ENCODE results near the gene LTO1.

LTO1 gene

DNA sequence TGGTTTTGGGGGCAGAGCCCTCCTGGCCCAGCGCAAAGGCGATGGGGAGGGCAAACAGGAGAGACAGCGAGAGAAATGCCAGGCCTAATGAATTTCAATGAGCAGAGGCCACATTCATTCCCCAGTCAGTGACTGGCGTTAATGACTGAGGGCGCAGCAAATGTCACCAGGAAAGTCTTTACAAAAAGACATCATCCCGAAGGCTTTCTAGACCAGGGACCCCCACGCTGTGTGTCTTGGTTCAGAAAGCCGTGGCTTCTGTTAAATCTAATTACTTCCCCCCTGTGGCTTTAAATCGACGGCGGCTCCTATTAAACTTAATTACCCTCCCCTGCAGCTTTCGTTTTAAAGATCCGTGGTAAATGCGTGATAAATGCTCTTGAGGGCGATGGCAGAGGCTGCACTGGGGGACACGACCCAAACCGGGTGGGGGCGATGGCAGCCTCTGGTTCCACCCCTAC lies 30.2 kb upstream of the LTO1 start:
- Histone ChIP-seq H3K4me3 (replicated peaks; ENCODE audit: insufficient read depth, low read length) (no peak overlapping the region), H3K27ac (replicated peaks) (no peak overlapping the region), H3K27me3 (ENCODE audit: insufficient read depth, poor library complexity, severe bottlenecking) (peaks cover 53% of the 10 kb centered on the region)
- TF ChIP-seq, protein P1, sequence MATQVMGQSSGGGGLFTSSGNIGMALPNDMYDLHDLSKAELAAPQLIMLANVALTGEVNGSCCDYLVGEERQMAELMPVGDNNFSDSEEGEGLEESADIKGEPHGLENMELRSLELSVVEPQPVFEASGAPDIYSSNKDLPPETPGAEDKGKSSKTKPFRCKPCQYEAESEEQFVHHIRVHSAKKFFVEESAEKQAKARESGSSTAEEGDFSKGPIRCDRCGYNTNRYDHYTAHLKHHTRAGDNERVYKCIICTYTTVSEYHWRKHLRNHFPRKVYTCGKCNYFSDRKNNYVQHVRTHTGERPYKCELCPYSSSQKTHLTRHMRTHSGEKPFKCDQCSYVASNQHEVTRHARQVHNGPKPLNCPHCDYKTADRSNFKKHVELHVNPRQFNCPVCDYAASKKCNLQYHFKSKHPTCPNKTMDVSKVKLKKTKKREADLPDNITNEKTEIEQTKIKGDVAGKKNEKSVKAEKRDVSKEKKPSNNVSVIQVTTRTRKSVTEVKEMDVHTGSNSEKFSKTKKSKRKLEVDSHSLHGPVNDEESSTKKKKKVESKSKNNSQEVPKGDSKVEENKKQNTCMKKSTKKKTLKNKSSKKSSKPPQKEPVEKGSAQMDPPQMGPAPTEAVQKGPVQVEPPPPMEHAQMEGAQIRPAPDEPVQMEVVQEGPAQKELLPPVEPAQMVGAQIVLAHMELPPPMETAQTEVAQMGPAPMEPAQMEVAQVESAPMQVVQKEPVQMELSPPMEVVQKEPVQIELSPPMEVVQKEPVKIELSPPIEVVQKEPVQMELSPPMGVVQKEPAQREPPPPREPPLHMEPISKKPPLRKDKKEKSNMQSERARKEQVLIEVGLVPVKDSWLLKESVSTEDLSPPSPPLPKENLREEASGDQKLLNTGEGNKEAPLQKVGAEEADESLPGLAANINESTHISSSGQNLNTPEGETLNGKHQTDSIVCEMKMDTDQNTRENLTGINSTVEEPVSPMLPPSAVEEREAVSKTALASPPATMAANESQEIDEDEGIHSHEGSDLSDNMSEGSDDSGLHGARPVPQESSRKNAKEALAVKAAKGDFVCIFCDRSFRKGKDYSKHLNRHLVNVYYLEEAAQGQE (IDR thresholded peaks at IDR 0.05; ENCODE audit: insufficient replicate concordance, low read depth), result no peak
- TF ChIP-seq, protein P2, sequence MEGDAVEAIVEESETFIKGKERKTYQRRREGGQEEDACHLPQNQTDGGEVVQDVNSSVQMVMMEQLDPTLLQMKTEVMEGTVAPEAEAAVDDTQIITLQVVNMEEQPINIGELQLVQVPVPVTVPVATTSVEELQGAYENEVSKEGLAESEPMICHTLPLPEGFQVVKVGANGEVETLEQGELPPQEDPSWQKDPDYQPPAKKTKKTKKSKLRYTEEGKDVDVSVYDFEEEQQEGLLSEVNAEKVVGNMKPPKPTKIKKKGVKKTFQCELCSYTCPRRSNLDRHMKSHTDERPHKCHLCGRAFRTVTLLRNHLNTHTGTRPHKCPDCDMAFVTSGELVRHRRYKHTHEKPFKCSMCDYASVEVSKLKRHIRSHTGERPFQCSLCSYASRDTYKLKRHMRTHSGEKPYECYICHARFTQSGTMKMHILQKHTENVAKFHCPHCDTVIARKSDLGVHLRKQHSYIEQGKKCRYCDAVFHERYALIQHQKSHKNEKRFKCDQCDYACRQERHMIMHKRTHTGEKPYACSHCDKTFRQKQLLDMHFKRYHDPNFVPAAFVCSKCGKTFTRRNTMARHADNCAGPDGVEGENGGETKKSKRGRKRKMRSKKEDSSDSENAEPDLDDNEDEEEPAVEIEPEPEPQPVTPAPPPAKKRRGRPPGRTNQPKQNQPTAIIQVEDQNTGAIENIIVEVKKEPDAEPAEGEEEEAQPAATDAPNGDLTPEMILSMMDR (IDR thresholded peaks at IDR 0.05; ENCODE audit: insufficient read depth, low read length), result no peak
- no peak for TF ChIP-seq POLR2AphosphoS5 (IDR thresholded peaks at IDR 0.05; ENCODE audit: low read depth)
- TF ChIP-seq GABPA (IDR thresholded peaks at IDR 0.05; ENCODE audit: low read depth), result no peak
- TF ChIP-seq SPI1 (IDR thresholded peaks at IDR 0.05; ENCODE audit: borderline replicate concordance, low read depth), result no peak
- DNase-seq (ENCODE audit: low read depth in 1 of 2, low spot score in 1 of 2), result no peak

DNA sequence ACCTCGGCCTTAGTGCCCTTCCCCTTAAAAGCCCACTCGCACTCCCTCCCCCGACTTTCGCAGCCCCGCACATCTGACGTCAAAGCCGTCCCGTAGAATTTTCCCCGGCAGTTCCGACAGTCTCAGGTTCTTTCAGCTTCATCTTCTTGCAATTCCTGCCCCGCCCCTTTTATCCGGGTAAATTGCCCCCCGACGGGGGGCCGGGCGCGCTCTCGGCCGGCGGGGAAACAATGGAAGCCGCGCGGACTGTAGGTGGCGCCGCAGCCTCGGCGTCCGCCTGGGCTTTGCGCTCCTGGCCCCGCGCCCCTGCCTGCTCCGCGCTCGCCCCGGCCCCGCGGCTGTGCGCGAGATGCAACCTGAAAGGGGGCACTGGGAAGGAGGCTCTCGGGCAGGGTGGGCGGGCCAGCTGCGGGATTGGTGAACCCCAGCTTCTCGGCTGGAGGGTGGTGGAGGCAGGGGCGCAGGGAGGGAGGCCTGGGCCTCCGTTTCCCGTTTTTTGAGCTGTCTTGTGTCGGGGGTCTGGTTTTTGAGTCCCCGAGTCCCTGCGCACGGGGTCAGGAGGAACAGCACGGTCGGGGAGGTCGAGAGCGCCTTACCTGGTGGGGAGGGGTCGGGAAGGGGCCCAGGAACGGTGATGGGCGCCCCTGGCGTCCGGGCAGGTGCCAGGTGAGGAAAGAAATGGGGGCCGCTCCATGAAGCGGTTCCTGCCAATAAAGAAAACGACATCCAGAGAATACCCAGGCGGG lies 29.5 kb upstream of the LTO1 start:
- Histone ChIP-seq H3K27ac (replicated peaks) (no peak overlapping the region), H3K27me3 (ENCODE audit: insufficient read depth, poor library complexity, severe bottlenecking) (peaks cover 55% of the 10 kb centered on the region), H3K4me3 (replicated peaks; ENCODE audit: insufficient read depth, low read length) (no peak overlapping the region)
- TF ChIP-seq GABPA (IDR thresholded peaks at IDR 0.05; ENCODE audit: low read depth) (no peak), SPI1 (IDR thresholded peaks at IDR 0.05; ENCODE audit: borderline replicate concordance, low read depth) (no peak), POLR2AphosphoS5 (IDR thresholded peaks at IDR 0.05; ENCODE audit: low read depth) (no peak)
- TF ChIP-seq, protein P1 (IDR thresholded peaks at IDR 0.05; ENCODE audit: insufficient replicate concordance, low read depth), result no peak
- TF ChIP-seq, protein P2 (IDR thresholded peaks at IDR 0.05; ENCODE audit: insufficient read depth, low read length), result no peak
- no peak for DNase-seq (ENCODE audit: low read depth in 1 of 2, low spot score in 1 of 2)

DNA sequence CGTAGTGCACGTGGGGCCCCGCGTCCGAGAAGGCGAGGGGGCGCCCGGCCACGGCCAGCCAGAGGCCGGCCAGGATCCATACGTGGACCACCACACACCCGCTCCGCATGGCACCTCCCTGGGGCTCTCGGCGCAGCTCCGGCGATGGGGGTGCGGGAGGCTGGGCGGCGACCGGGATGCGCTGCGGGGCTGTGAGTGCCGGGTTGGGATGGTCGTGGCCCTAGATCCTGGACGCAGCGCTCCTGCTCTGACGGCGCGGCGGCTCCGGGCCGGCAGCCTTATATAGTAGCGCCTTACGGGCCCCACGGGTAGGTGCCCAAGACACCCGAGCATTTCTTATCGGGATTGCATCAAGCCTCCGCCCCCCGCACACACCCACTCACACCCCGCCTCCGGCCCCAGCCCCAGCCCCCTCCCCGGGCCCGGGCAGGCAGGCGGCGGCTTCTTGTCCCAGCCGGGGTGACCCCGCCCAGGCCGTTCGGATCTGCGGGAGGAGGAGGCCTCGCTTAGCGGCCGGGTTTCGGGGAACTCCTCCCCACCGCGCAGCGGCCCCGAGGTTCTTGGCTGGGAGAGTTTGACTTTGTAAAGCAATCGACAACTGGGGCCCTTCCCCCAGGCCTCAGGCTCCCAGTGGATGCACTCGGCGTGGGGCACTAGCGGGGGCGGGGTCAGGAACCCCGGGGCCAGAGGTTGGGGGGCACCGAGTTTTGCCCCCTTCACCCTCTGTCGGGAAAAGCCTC lies 28.8 kb upstream of the LTO1 start, which contains the start of gene FGF19:
Gene FGF19 (minus strand): TSS at position 255 of the 740 bp plus-strand sequence. CDS start 146 bp downstream, at position 109.
- Histone ChIP-seq H3K27ac (replicated peaks) (no peak within 1 kb of the TSS), H3K4me3 (replicated peaks; ENCODE audit: insufficient read depth, low read length) (no peak within 1 kb of the TSS), H3K27me3 (ENCODE audit: insufficient read depth, poor library complexity, severe bottlenecking) (peaks cover 58% of the 10 kb centered on the region)
- DNase-seq (ENCODE audit: low read depth in 1 of 2, low spot score in 1 of 2), result no peak
- no peak for TF ChIP-seq GABPA (IDR thresholded peaks at IDR 0.05; ENCODE audit: low read depth)
- TF ChIP-seq SPI1 (IDR thresholded peaks at IDR 0.05; ENCODE audit: borderline replicate concordance, low read depth), result no peak
- TF ChIP-seq, protein P2 (IDR thresholded peaks at IDR 0.05; ENCODE audit: insufficient read depth, low read length), result no peak
- TF ChIP-seq, protein P1 (IDR thresholded peaks at IDR 0.05; ENCODE audit: insufficient replicate concordance, low read depth), result no peak
- no peak for TF ChIP-seq POLR2AphosphoS5 (IDR thresholded peaks at IDR 0.05; ENCODE audit: low read depth)

All from HL-60 (cell line).